H9 (cell line): Measurements from ENCODE around the gene HMGCL. TPM values are rescaled to one million over a fixed set of nuclear protein-coding genes. Genes with fewer than 3 reads are reported as not detected.

Experiments
- DNase-seq: peaks from one replicate; pipeline ENCODE4 v3.0.0-alpha.2; 2017
- H2AFZ ChIP-seq: one replicate; pipeline ENCODE4 v1.6.1; 2013; ENCODE audit warnings: mild to moderate bottlenecking, low read length, control low read depth, moderate library complexity
- H2AK5ac ChIP-seq: 2 replicates; pipeline ENCODE4 v1.6.1; 2013; ENCODE audit warnings: low read length, control low read depth, mixed read lengths; ENCODE audit not compliant: insufficient read length
- H2BK120ac ChIP-seq: one replicate; pipeline ENCODE4 v1.6.1; 2013; ENCODE audit warnings: low read depth, mild to moderate bottlenecking, low read length, control low read depth, inconsistent platforms; ENCODE audit not compliant: poor library complexity, severe bottlenecking
- H2BK12ac ChIP-seq: 2 replicates; pipeline ENCODE4 v1.6.1; 2013; ENCODE audit warnings: low read length, control low read depth, mixed read lengths, low read depth; ENCODE audit not compliant: insufficient read length
- H2BK15ac ChIP-seq: 2 replicates; pipeline ENCODE4 v1.6.1; 2013; ENCODE audit warnings: low read depth, low read length, control low read depth
- H2BK20ac ChIP-seq: one replicate; pipeline ENCODE4 v1.6.1; 2013; ENCODE audit warnings: low read depth, mild to moderate bottlenecking, low read length, control low read depth, inconsistent platforms; ENCODE audit not compliant: poor library complexity, severe bottlenecking
- H2BK5ac ChIP-seq: 2 replicates; pipeline ENCODE4 v1.6.1; 2013; ENCODE audit warnings: low read length, control low read depth, mixed read lengths; ENCODE audit not compliant: insufficient read length
- H3K14ac ChIP-seq: 2 replicates; pipeline ENCODE4 v1.6.1; 2013; ENCODE audit warnings: low read length, control low read depth; ENCODE audit not compliant: insufficient read depth
- H3K18ac ChIP-seq: 2 replicates; pipeline ENCODE4 v1.6.1; 2013; ENCODE audit warnings: low read depth, mild to moderate bottlenecking, mixed read lengths, low read length, control low read depth; ENCODE audit not compliant: insufficient read length
- H3K23ac ChIP-seq: 2 replicates; pipeline ENCODE4 v1.6.1; 2013; ENCODE audit warnings: low read length, control low read depth, mixed read lengths, low read depth; ENCODE audit not compliant: insufficient read length
- H3K23me2 ChIP-seq: 2 replicates; pipeline ENCODE4 v1.6.1; 2013; ENCODE audit warnings: low read depth, mild to moderate bottlenecking, mixed read lengths, low read length, control low read depth; ENCODE audit not compliant: insufficient read length, poor library complexity, severe bottlenecking
- H3K27ac ChIP-seq: 2 replicates; pipeline ENCODE4 v1.5.1; 2013; ENCODE audit warnings: low read length, control low read depth, mixed read lengths, low read depth; ENCODE audit not compliant: insufficient read length
- H3K27me3 ChIP-seq: 2 replicates; pipeline ENCODE4 v1.6.1; 2013; ENCODE audit warnings: low read length, control low read depth, inconsistent platforms; ENCODE audit not compliant: insufficient read depth
- H3K4ac ChIP-seq: 2 replicates; pipeline ENCODE4 v1.6.1; 2013; ENCODE audit warnings: low read depth, mild to moderate bottlenecking, control low read depth, inconsistent platforms, low read length, moderate library complexity
- H3K4me1 ChIP-seq: 2 replicates; pipeline ENCODE4 v1.6.1; 2013; ENCODE audit warnings: low read length, control low read depth, inconsistent platforms; ENCODE audit not compliant: insufficient read depth
- H3K4me2 ChIP-seq: 2 replicates; pipeline ENCODE4 v1.6.1; 2013; ENCODE audit warnings: low read length, control low read depth, mixed read lengths; ENCODE audit not compliant: insufficient read length, insufficient read depth
- H3K56ac ChIP-seq: 2 replicates; pipeline ENCODE4 v1.6.1; 2013; ENCODE audit warnings: low read depth, mild to moderate bottlenecking, mixed read lengths, low read length, control low read depth; ENCODE audit not compliant: insufficient read length
- H3K79me1 ChIP-seq: 2 replicates; pipeline ENCODE4 v1.6.1; 2013; ENCODE audit warnings: low read depth, mild to moderate bottlenecking, moderate library complexity, low read length, control low read depth, inconsistent platforms; ENCODE audit not compliant: insufficient read depth, poor library complexity, severe bottlenecking
- H3K79me2 ChIP-seq: 2 replicates; pipeline ENCODE4 v1.6.1; 2013; ENCODE audit warnings: low read length, control low read depth, inconsistent platforms; ENCODE audit not compliant: insufficient read depth
- H3K9ac ChIP-seq: 2 replicates; pipeline ENCODE4 v1.6.1; 2013; ENCODE audit warnings: low read length, control low read depth, mixed read lengths; ENCODE audit not compliant: insufficient read length; ENCODE audit errors: extremely low read depth
- H3K9me3 ChIP-seq: one replicate; pipeline ENCODE4 v1.6.1; 2013; ENCODE audit warnings: low read depth, low read length, inconsistent platforms; ENCODE audit not compliant: control insufficient read depth
- H3T11ph ChIP-seq: one replicate; pipeline ENCODE4 v1.6.1; 2013; ENCODE audit warnings: mild to moderate bottlenecking, low read length, control low read depth, inconsistent platforms
- H4K20me1 ChIP-seq: one replicate; pipeline ENCODE4 v1.6.1; 2013; ENCODE audit not compliant: control insufficient read depth, insufficient read length, insufficient read depth
- H4K5ac ChIP-seq: 2 replicates; pipeline ENCODE4 v1.6.1; 2013; ENCODE audit warnings: low read depth, mild to moderate bottlenecking, mixed read lengths, low read length, control low read depth; ENCODE audit not compliant: insufficient read length
- H4K8ac ChIP-seq: replicated peaks from 2 replicates; pipeline ENCODE4 v1.6.1; 2013; ENCODE audit warnings: low read length, control low read depth, mixed read lengths, low read depth; ENCODE audit not compliant: insufficient read length
- H4K91ac ChIP-seq: 2 replicates; pipeline ENCODE4 v1.6.1; 2013; ENCODE audit warnings: low read depth, mild to moderate bottlenecking, moderate library complexity, mixed read lengths, low read length, control low read depth; ENCODE audit not compliant: insufficient read length
- H3K27ac Mint-ChIP-seq, 3 experiments: 2 replicates in 2 of 3; 3 replicates in 1 of 3; pipeline ENCODE4 v1.8.0; 2020 to 2021; ENCODE audit warnings: mixed read lengths in 3 of 3, mild to moderate bottlenecking in 1 of 3, moderate library complexity in 1 of 3
- H3K27me3 Mint-ChIP-seq: 2 replicates; pipeline ENCODE4 v1.8.0; 2021; ENCODE audit warnings: low read depth, mild to moderate bottlenecking, moderate library complexity, mixed read lengths
- H3K36me3 Mint-ChIP-seq, 3 experiments: 2 replicates in 2 of 3; 3 replicates in 1 of 3; pipeline ENCODE4 v1.8.0; 2020 to 2021; ENCODE audit warnings: low read depth in 3 of 3, mixed read lengths in 3 of 3; ENCODE audit not compliant: insufficient read depth in 1 of 3
- H3K4me1 Mint-ChIP-seq, 2 experiments: 2 replicates each; pipeline ENCODE4 v1.8.0; 2020; ENCODE audit warnings: mixed read lengths in 2 of 2
- H3K4me3 Mint-ChIP-seq, 2 experiments: 2 replicates in 1 of 2; 3 replicates in 1 of 2; pipeline ENCODE4 v1.8.0; 2020 to 2021; ENCODE audit warnings: mild to moderate bottlenecking in 2 of 2, mixed read lengths in 2 of 2, moderate library complexity in 1 of 2
- H3K9me3 Mint-ChIP-seq, 2 experiments: 2 replicates in 1 of 2; 3 replicates in 1 of 2; pipeline ENCODE4 v1.8.0; 2020; ENCODE audit warnings: mild to moderate bottlenecking in 2 of 2, mixed read lengths in 2 of 2, moderate library complexity in 1 of 2
- WGBS: extraction: QIAGEN DNeasy Blood & Tissue Kit; methylation state at CpG from one replicate; pipeline ENCODE4 v1.1.7; 2013; ENCODE audit warnings: missing lambda C conversion rate, low lambda C conversion rate, mixed read lengths; ENCODE audit not compliant: insufficient read length; ENCODE audit errors: extremely low coverage; 5-methylcytosine and 5-hydroxymethylcytosine counted together
- total RNA-seq: library from RNA; stranded (reverse); gene quantifications from 2 replicates; pipeline ENCODE4 v1.2.1, GENCODE V29; 2021
- TF ChIP-seq, protein P1 (sequence below): fragments of 200-600 bp; sonication (generic); conservative IDR thresholded peaks from 3 replicates; pipeline ENCODE4 v1.8.0; 2021; ENCODE audit warnings: antibody characterized with exemption, mild to moderate bottlenecking

Gene HMGCL
- total RNA-seq, 1 experiment from 2014 or later: 15.9 TPM

DNA sequence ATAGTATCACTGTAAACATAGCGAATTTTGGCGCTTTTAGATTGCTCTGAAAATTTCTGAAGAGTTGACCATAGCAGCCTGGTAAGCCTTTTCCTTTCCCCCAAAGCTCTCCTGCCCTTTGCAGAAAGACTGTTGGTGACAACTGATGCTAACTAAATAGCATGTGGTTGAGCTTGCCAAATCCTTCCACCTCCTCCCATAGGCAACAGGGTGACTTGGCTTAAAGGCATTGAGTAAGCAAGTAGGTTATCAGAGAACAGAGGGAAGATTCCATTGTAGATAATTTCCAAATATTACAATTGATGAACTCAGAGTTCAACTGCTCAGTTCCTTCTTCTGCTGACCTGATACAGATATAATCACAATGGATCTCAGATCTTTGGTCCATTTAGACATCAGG, 19.9 kb upstream of the HMGCL start:
- Histone ChIP-seq H3K27me3 (no peaks in the 10 kb centered on the region), H3K4ac (no peak overlapping the region), H3K23ac (no peak overlapping the region), H4K8ac (no peak overlapping the region), H2BK15ac (no peak overlapping the region), H3K9ac (no peak overlapping the region), H3K79me1 (no peaks in the 10 kb centered on the region), H3K4me2 (no peak overlapping the region), H3K23me2 (no peaks in the 10 kb centered on the region), H4K91ac (no peak overlapping the region), H2AFZ (no peak overlapping the region), H2BK5ac (no peak overlapping the region), H3K56ac (no peak overlapping the region), H2BK120ac (no peak overlapping the region), H4K20me1 (no peaks in the 10 kb centered on the region), H3K14ac (no peak overlapping the region), H3K4me1 (no peaks in the 10 kb centered on the region), H3K18ac (no peak overlapping the region), H2AK5ac (no peak overlapping the region), H2BK12ac (no peak overlapping the region), H3K9me3 (no peaks in the 10 kb centered on the region), H3T11ph (no peak overlapping the region), H2BK20ac (no peak overlapping the region), H4K5ac (no peak overlapping the region), H3K27ac (no peak overlapping the region), H3K79me2 (no peaks in the 10 kb centered on the region)
- Mint-ChIP-seq H3K27ac (no peak overlapping the region), H3K36me3 (peaks cover 15 to 24% (median 23%) of the 10 kb centered on the region in 3 experiments), H3K27me3 (peaks cover 12% of the 10 kb centered on the region), H3K4me3 (no peak overlapping the region), H3K4me1 (no peaks in the 10 kb centered on the region), H3K9me3 (peaks cover 9 to 17% of the 10 kb centered on the region in 2 experiments; a peak in 4 of 5 replicates)
- TF ChIP-seq, protein P1, sequence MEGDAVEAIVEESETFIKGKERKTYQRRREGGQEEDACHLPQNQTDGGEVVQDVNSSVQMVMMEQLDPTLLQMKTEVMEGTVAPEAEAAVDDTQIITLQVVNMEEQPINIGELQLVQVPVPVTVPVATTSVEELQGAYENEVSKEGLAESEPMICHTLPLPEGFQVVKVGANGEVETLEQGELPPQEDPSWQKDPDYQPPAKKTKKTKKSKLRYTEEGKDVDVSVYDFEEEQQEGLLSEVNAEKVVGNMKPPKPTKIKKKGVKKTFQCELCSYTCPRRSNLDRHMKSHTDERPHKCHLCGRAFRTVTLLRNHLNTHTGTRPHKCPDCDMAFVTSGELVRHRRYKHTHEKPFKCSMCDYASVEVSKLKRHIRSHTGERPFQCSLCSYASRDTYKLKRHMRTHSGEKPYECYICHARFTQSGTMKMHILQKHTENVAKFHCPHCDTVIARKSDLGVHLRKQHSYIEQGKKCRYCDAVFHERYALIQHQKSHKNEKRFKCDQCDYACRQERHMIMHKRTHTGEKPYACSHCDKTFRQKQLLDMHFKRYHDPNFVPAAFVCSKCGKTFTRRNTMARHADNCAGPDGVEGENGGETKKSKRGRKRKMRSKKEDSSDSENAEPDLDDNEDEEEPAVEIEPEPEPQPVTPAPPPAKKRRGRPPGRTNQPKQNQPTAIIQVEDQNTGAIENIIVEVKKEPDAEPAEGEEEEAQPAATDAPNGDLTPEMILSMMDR: no peak
- WGBS: no CpG with 5 or more reads among the region's 2 CpGs
- no peak for DNase-seq
